ENCODE data around the gene NATD1. TPM values are rescaled to one million over a fixed set of nuclear protein-coding genes. Genes with fewer than 3 reads are reported as not detected.

Gene NATD1
- total RNA-seq = 1.1 TPM in 2 replicates

GRCh38 chr17:21252796-21253645 lies at the start of gene NATD1:
Gene NATD1 (minus strand): TSS chr17:21253410. CDS start chr17:21253264, 146 bp downstream.
- H3K36me3 Mint-ChIP-seq (ENCODE audit: low read depth) = no peaks in the 10 kb centered on the region
- peaks cover 11% of the 10 kb centered on the region for H3K4me1 Mint-ChIP-seq
- peak within 1 kb of the TSS; percentile 83 for H3K4me3 Mint-ChIP-seq
- H3K9me3 Mint-ChIP-seq = no peaks in the 10 kb centered on the region
- intact Hi-C loops (cut with micrococcal nuclease) = loop anchor here (1.0 to 2.0 kb wide), 3 partner anchors 22 to 38 kb away; partner anchors contain the start of gene TMEM11
- peak; percentile 92 for DNase-seq
- H3K27me3 Mint-ChIP-seq = peaks cover 22% of the 10 kb centered on the region
- H3K27ac Mint-ChIP-seq = peak within 1 kb of the TSS; percentile 65

GRCh38 chr17:21301593-21302550 lies 48.7 kb upstream of the NATD1 start:
- DNase-seq = no peak
- peaks cover 2% of the 10 kb centered on the region for H3K4me1 Mint-ChIP-seq
- no peaks in the 10 kb centered on the region for H3K27me3 Mint-ChIP-seq
- intact Hi-C loops (cut with micrococcal nuclease) = no loop called here
- no peak overlapping the region for H3K4me3 Mint-ChIP-seq
- no peaks in the 10 kb centered on the region for H3K9me3 Mint-ChIP-seq
- peaks cover 60% of the 10 kb centered on the region for H3K36me3 Mint-ChIP-seq (ENCODE audit: low read depth)
- no peak overlapping the region for H3K27ac Mint-ChIP-seq

GRCh38 chr17:21300601-21301571 lies 47.7 kb upstream of the NATD1 start:
- DNase-seq = no peak
- H3K36me3 Mint-ChIP-seq (ENCODE audit: low read depth) = peaks cover 52% of the 10 kb centered on the region

GRCh38 chr17:21299981-21300600 lies 46.9 kb upstream of the NATD1 start:
- DNase-seq = no peak
- H3K9me3 Mint-ChIP-seq = no peaks in the 10 kb centered on the region
- H3K27ac Mint-ChIP-seq = peak overlapping the region; percentile 22
- H3K36me3 Mint-ChIP-seq (ENCODE audit: low read depth) = peaks cover 48% of the 10 kb centered on the region
- H3K4me1 Mint-ChIP-seq = peaks cover 2% of the 10 kb centered on the region
- intact Hi-C loops (cut with micrococcal nuclease) = no loop called here
- no peaks in the 10 kb centered on the region for H3K27me3 Mint-ChIP-seq
- H3K4me3 Mint-ChIP-seq = no peak overlapping the region

More at GRCh38 chr17:21300601-21301571, 47.7 kb upstream of the NATD1 start:
- H3K9me3 Mint-ChIP-seq = no peaks in the 10 kb centered on the region
- intact Hi-C loops (cut with micrococcal nuclease) = no loop called here
- no peak overlapping the region for H3K4me3 Mint-ChIP-seq
- H3K4me1 Mint-ChIP-seq = peaks cover 2% of the 10 kb centered on the region
- H3K27ac Mint-ChIP-seq = no peak overlapping the region
- no peaks in the 10 kb centered on the region for H3K27me3 Mint-ChIP-seq

GRCh38 chr17:21298983-21299519 lies 45.8 kb upstream of the NATD1 start:
- Mint-ChIP-seq H3K27ac (no peak overlapping the region), H3K4me1 (peaks cover 5% of the 10 kb centered on the region), H3K9me3 (peaks cover 3% of the 10 kb centered on the region), H3K4me3 (no peak overlapping the region), H3K27me3 (no peaks in the 10 kb centered on the region), H3K36me3 (ENCODE audit: low read depth) (peaks cover 52% of the 10 kb centered on the region)
- DNase-seq = no peak
- intact Hi-C loops (cut with micrococcal nuclease) = no loop called here

- peaks cover 45% of the 10 kb centered on the region for H3K36me3 Mint-ChIP-seq (ENCODE audit: low read depth)
- intact Hi-C loops (cut with micrococcal nuclease) = no loop called here
- H3K27me3 Mint-ChIP-seq = no peaks in the 10 kb centered on the region
These were observed 45.1 kb upstream of the NATD1 start for GRCh38 chr17:21298056-21298982.

GRCh38 chr17:21297597-21297996 lies 44.4 kb upstream of the NATD1 start:
- Mint-ChIP-seq H3K27ac (no peak overlapping the region), H3K27me3 (no peaks in the 10 kb centered on the region), H3K9me3 (peaks cover 3% of the 10 kb centered on the region), H3K36me3 (ENCODE audit: low read depth) (peaks cover 43% of the 10 kb centered on the region), H3K4me1 (peaks cover 5% of the 10 kb centered on the region), H3K4me3 (no peak overlapping the region)
- no peak for DNase-seq
- intact Hi-C loops (cut with micrococcal nuclease) = no loop called here

More at GRCh38 chr17:21298056-21298982, 45.1 kb upstream of the NATD1 start:
- Mint-ChIP-seq H3K27ac (no peak overlapping the region), H3K4me1 (peaks cover 5% of the 10 kb centered on the region), H3K4me3 (no peak overlapping the region), H3K9me3 (peaks cover 3% of the 10 kb centered on the region)
- no peak for DNase-seq

- Mint-ChIP-seq H3K4me3 (no peak overlapping the region), H3K9me3 (peaks cover 3% of the 10 kb centered on the region), H3K4me1 (peaks cover 7% of the 10 kb centered on the region), H3K27me3 (no peaks in the 10 kb centered on the region), H3K36me3 (ENCODE audit: low read depth) (peaks cover 41% of the 10 kb centered on the region), H3K27ac (no peak overlapping the region)
- intact Hi-C loops (cut with micrococcal nuclease) = no loop called here
- DNase-seq = no peak
These were observed 43.9 kb upstream of the NATD1 start for GRCh38 chr17:21297026-21297520.

- H3K9me3 Mint-ChIP-seq = peaks cover 3% of the 10 kb centered on the region
- intact Hi-C loops (cut with micrococcal nuclease) = no loop called here
- H3K27ac Mint-ChIP-seq = no peak overlapping the region
- H3K27me3 Mint-ChIP-seq = no peaks in the 10 kb centered on the region
- no peak for DNase-seq
- H3K4me1 Mint-ChIP-seq = peaks cover 7% of the 10 kb centered on the region
- H3K36me3 Mint-ChIP-seq (ENCODE audit: low read depth) = peaks cover 40% of the 10 kb centered on the region
- no peak overlapping the region for H3K4me3 Mint-ChIP-seq
These were observed 43.2 kb upstream of the NATD1 start for GRCh38 chr17:21296097-21297025.

- Mint-ChIP-seq H3K9me3 (peaks cover 3% of the 10 kb centered on the region), H3K27me3 (no peaks in the 10 kb centered on the region), H3K36me3 (ENCODE audit: low read depth) (peaks cover 36% of the 10 kb centered on the region), H3K4me3 (no peak overlapping the region), H3K4me1 (peaks cover 7% of the 10 kb centered on the region), H3K27ac (peak overlapping the region; percentile 1)
- intact Hi-C loops (cut with micrococcal nuclease) = no loop called here
- no peak for DNase-seq
These were observed 42.1 kb upstream of the NATD1 start for GRCh38 chr17:21295036-21295952.
